KOPT-K1 (cell line): ENCODE results near the gene SERPINB5.

Experiments
- H3K27ac ChIP-seq: fragments of 200-600 bp; sonication (generic); 2 replicates; pipeline ENCODE4 v1.5.1; 2016; ENCODE audit warnings: antibody characterized with exemption, mild to moderate bottlenecking, low read depth, low read length; ENCODE audit not compliant: poor library complexity, severe bottlenecking
- H3K36me3 ChIP-seq: fragments of 200-600 bp; sonication (generic); 2 replicates; pipeline ENCODE4 v1.5.1; 2017; ENCODE audit warnings: antibody characterized with exemption, mild to moderate bottlenecking, low read length, moderate library complexity; ENCODE audit not compliant: insufficient read depth
- H3K9me3 ChIP-seq: fragments of 200-600 bp; sonication (generic); 2 replicates; pipeline ENCODE4 v1.5.1; 2017; ENCODE audit warnings: antibody characterized with exemption, low read length, mild to moderate bottlenecking; ENCODE audit not compliant: insufficient read depth, poor library complexity, severe bottlenecking

Gene SERPINB5

DNA sequence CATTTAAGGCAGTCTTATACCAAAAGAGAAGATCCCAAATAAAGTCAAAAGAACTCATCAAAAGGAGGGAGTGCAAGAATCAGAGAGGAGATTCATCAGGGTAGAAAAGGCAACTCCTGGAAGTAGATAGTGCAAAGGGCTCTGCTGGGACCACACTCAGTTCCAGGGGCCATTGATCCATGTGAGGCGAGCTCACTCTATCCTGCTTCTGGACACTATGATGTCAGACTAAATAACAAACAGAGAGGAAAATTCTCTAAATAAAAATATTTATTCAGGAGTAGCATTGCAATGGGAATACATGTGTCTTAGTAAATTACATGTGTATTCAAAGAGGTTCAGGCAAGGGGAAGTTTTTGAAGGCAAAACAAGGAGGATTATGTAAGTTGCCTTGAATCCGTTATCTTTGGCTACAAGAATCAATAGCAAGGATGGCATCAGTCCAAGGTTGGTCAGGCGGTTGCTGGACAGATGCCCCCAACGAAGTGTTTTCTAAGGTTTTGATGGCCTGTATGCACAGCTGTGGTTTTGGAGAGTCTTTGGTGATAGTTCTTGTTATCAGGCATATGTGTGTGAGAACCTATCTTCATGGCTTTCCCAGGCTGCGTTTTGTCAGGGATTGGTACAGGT is 52.2 kb downstream of the SERPINB5 start:
- Histone ChIP-seq H3K27ac (no peak overlapping the region), H3K9me3 (no peaks in the 10 kb centered on the region), H3K36me3 (no peaks in the 10 kb centered on the region)

DNA sequence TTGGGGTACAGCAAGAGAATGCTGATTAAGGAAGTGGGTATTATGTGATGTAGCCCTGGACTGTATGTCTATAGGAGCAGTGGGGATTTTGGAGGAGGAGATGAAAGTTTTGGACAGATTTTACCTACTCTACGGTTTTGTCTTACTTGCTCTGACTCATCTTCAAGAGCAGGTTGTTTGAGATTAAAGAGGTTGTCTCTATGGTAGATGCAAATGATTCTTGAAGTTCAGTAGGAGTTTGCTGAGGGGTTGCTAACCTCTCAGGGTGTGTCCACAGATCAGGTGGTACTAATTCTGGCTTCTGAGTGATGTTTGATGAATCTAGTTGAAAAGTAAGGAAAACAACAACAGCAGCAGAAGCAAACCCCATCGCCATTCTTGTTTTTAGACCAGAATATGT is 55.7 kb downstream of the SERPINB5 start:
- Histone ChIP-seq H3K9me3 (no peaks in the 10 kb centered on the region), H3K36me3 (no peaks in the 10 kb centered on the region), H3K27ac (no peak overlapping the region)

- Histone ChIP-seq H3K27ac (no peak overlapping the region), H3K9me3 (no peaks in the 10 kb centered on the region), H3K36me3 (no peaks in the 10 kb centered on the region)
Observed at GRCh38 chr18:63534615-63535014, 57.9 kb downstream of the SERPINB5 start.

DNA sequence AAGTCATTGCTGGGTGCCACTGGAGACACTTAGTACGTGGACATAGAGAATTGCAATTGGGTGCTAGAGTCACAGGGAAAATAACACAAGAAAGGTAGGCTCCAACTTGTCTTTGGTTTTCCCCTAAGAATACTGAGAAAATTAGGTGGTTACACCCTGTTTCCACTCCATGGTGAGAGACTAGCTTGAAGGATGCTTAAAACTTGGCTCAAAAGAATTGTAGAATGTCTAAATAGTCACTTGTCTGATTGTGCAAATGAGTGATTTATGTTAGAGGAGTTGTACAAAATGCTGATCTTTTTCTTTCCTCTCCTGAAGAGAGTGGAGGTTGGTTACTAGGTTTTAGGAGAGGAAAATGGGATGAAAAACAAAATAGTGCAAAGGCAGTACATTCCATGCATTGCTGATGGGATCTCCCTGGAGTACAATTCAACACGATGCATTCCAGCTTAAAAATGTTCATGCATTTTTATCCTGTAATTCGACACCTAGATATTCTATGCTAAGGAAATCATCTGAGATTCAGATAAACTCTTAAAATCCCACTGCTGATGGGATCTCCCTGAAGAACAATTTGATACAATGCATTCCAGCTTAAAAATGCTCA is 63.2 kb downstream of the SERPINB5 start:
- H3K9me3 ChIP-seq: no peaks in the 10 kb centered on the region
- H3K27ac ChIP-seq: no peak overlapping the region
- H3K36me3 ChIP-seq: no peaks in the 10 kb centered on the region

DNA sequence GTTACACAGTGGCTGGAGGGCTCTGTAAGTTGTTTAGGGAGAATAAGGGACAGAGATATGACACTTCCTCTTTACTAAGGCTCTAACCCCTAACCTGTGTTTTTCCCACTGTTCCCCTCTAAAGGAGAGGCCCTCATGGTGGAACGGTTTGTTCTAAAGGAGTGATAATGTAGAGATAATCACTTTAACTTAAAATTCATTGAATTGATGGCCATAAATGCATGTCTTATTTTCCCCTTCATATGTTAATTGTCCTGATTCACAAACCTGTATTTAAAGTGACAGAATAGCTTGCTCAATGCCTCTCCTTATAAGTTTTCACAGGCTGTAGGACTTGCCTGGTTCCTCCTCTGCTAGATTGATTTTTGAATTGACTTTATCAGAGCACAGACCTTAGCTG is 65.3 kb downstream of the SERPINB5 start, which contains the start of gene SERPINB12:
SERPINB12 (plus strand) TSS at position 301 of the 400 bp plus-strand sequence. CDS start 13,791 bp downstream, outside the sequence.
- Histone ChIP-seq H3K9me3 (no peaks in the 10 kb centered on the region), H3K36me3 (no peaks in the 10 kb centered on the region), H3K27ac (no peak within 1 kb of the TSS)

GRCh38 chr18:63544017-63544416 is 67.3 kb downstream of the SERPINB5 start:
- no peak overlapping the region for H3K27ac ChIP-seq
- H3K9me3 ChIP-seq: no peaks in the 10 kb centered on the region
- H3K36me3 ChIP-seq: no peaks in the 10 kb centered on the region

- no peak overlapping the region for H3K27ac ChIP-seq
- H3K36me3 ChIP-seq: no peaks in the 10 kb centered on the region
- H3K9me3 ChIP-seq: no peaks in the 10 kb centered on the region
Observed at GRCh38 chr18:63545000-63545399, 68.2 kb downstream of the SERPINB5 start.

- H3K36me3 ChIP-seq: no peaks in the 10 kb centered on the region
- no peak overlapping the region for H3K27ac ChIP-seq
- no peaks in the 10 kb centered on the region for H3K9me3 ChIP-seq
Observed at GRCh38 chr18:63550068-63550467, 73.3 kb downstream of the SERPINB5 start.

- H3K9me3 ChIP-seq: no peaks in the 10 kb centered on the region
- no peaks in the 10 kb centered on the region for H3K36me3 ChIP-seq
- H3K27ac ChIP-seq: no peak overlapping the region
Observed at GRCh38 chr18:63551769-63552168, 75.0 kb downstream of the SERPINB5 start.

DNA sequence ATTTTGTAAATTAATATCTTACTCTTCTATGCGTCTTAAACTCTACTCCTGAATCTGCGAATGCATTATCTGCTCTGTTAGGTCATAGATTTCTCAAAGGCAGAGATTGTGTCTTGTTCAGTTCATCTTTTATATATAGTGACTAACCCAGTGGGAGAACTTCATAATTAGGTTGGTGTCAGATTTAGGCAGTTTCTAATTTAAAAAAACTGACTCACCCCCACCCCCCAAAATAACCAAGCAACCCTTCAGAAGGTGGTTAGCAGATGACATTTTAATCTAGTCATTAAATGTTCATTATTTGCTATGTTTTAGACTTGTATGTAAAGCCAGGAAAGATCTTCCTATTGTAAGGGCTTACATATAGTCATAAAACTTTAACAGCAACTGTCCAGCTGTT is 75.8 kb downstream of the SERPINB5 start:
- Histone ChIP-seq H3K36me3 (no peaks in the 10 kb centered on the region), H3K27ac (no peak overlapping the region), H3K9me3 (no peaks in the 10 kb centered on the region)

DNA sequence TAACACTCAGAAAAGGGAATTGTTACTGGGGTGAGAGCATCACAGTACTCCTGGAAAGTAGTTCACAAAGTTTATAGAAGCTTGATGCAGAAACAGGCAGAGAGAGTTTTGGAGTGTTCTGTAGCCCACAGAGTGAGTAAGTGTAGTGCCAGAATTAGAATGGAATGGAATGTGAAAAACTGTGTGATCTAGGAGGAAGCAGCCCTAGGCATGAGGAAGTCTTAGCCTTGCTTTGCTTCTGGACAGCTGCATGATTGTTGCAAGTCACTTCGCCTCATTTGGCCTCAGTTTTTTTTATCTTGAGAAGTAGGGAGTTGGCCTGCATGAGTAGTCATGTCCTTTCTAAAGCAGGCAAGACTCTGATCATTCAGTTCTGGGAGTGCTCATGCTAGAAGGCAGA is 76.3 kb downstream of the SERPINB5 start:
- H3K9me3 ChIP-seq: no peaks in the 10 kb centered on the region
- H3K36me3 ChIP-seq: no peaks in the 10 kb centered on the region
- H3K27ac ChIP-seq: no peak overlapping the region
